Vagina (tissue), 2 donors: ENCODE data around the gene MYRIP.

Source experiments
- CTCF ChIP-seq, 3 experiments: fragments of 450-650 bp in 2 of 3; fragments of 200-600 bp in 1 of 3; sonication (generic) in 1 of 3; IDR thresholded peaks; one replicate each; pipeline ENCODE4 v1.5.1; 2017 to 2019; ENCODE audit warnings: antibody characterized with exemption in 3 of 3, mild to moderate bottlenecking in 2 of 3, moderate library complexity in 2 of 3
- POLR2A ChIP-seq, 2 donors: fragments of 450-650 bp; IDR thresholded peaks; one replicate each; pipeline ENCODE4 v1.6.1; 2017; ENCODE audit warnings: antibody characterized with exemption in 2 of 2, mild to moderate bottlenecking in 2 of 2, moderate library complexity in 2 of 2
- POLR2AphosphoS5 ChIP-seq, 2 donors: sonication (generic); formaldehyde crosslinking; IDR thresholded peaks; one replicate each; pipeline ENCODE4 v1.9.0; 2017; ENCODE audit warnings: antibody characterized with exemption in 2 of 2, mild to moderate bottlenecking in 2 of 2, low read depth in 1 of 2; ENCODE audit not compliant: insufficient read depth in 1 of 2

- TF ChIP-seq CTCF (IDR thresholded peaks at IDR 0.05) (no peak), POLR2A (IDR thresholded peaks at IDR 0.05) (no peak), POLR2AphosphoS5 (IDR thresholded peaks at IDR 0.05; ENCODE audit: insufficient read depth in 1 of 2, low read depth in 1 of 2) (no peak)
Measured at GRCh38 chr3:40228792-40229350, 419.5 kb downstream of the MYRIP start.
